ENCODE results near the gene RPP25. TPM values are rescaled to one million over a fixed set of nuclear protein-coding genes. Genes with fewer than 3 reads are reported as not detected.

RPP25 gene
- total and polyA plus RNA-seq, 11 donors = 1.1 to 5.8 (median 2.1) TPM

DNA sequence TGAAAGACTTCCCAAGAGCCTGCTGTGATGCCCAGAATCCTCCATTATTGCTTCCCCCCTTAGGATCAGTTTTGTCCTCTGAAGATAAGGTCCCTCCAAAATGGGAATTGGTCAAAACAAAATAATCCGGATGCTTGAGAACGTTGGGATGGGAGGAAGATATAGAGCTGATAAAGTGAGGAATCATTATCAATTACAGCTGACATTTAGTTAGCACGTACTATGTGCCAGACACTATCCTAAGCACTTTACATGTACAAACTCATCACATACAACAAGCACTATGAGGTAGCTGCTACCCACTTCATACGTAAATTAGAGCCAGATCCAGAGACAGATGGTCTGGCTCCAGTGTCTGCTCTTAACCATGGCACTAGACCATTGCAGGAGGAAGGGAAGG lies 6.6 kb upstream of the RPP25 start:
- Histone ChIP-seq H3K4me3 (no peak overlapping the region), H3K27me3 (peaks cover 0 to 16% (median 5%) of the 10 kb centered on the region in 9 donors), H3K4me1 (peaks cover 0 to 29% (median 13%) of the 10 kb centered on the region in 12 donors), H3K36me3 (no peaks in the 10 kb centered on the region), H3K27ac (no peak overlapping the region), H3K9me3 (no peaks in the 10 kb centered on the region)
- WGBS, 4 donors = 77 to 92% (median 81%) methylated on average over 4 of the region's 4 CpGs
- intact Hi-C loops (cut with DNase I) = no loop called here
- ATAC-seq (no peak), DNase-seq (no peak)
- TF ChIP-seq, protein P1, sequence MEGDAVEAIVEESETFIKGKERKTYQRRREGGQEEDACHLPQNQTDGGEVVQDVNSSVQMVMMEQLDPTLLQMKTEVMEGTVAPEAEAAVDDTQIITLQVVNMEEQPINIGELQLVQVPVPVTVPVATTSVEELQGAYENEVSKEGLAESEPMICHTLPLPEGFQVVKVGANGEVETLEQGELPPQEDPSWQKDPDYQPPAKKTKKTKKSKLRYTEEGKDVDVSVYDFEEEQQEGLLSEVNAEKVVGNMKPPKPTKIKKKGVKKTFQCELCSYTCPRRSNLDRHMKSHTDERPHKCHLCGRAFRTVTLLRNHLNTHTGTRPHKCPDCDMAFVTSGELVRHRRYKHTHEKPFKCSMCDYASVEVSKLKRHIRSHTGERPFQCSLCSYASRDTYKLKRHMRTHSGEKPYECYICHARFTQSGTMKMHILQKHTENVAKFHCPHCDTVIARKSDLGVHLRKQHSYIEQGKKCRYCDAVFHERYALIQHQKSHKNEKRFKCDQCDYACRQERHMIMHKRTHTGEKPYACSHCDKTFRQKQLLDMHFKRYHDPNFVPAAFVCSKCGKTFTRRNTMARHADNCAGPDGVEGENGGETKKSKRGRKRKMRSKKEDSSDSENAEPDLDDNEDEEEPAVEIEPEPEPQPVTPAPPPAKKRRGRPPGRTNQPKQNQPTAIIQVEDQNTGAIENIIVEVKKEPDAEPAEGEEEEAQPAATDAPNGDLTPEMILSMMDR (IDR thresholded peaks at IDR 0.05) = no peak
- no peak for TF ChIP-seq POLR2A (IDR thresholded peaks at IDR 0.05)

GRCh38 chr15:74962671-74963070 lies 6.1 kb upstream of the RPP25 start:
- no peak overlapping the region for H3K27ac ChIP-seq
- peaks cover 0 to 35% (median 17%) of the 10 kb centered on the region in 12 donors for H3K4me1 ChIP-seq
- no peak for DNase-seq
- H3K36me3 ChIP-seq = no peaks in the 10 kb centered on the region
- WGBS, 4 donors = 61 to 90% (median 65%) methylated on average over 2 of the region's 2 CpGs
- no peaks in the 10 kb centered on the region for H3K9me3 ChIP-seq
- intact Hi-C loops (cut with DNase I) = no loop called here
- peaks cover 0 to 21% (median 10%) of the 10 kb centered on the region in 9 donors for H3K27me3 ChIP-seq
- TF ChIP-seq, protein P1 (IDR thresholded peaks at IDR 0.05) = no peak
- no peak for TF ChIP-seq POLR2A (IDR thresholded peaks at IDR 0.05)
- no peak for ATAC-seq
- no peak overlapping the region for H3K4me3 ChIP-seq

DNA sequence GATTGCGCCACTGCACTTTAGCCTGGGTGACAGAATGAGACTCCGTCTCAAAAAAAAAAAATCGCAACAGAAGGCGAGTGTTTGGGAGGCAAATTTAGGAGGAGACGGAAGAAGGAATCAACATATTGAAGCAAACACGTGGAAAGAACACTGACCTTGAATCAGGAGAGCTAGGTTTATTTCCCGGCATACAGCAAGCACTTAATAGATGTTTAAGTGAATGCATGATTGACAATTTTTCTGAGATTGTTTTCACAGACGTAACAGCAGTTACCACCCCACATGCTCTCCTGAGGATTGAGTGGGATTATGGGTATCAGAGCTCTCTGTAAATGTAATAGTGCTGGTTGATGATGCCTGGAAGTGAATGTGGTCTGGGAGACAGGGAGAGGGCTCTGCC lies 5.6 kb upstream of the RPP25 start:
- WGBS, 4 donors = 90 to 92% (median 91%) methylated on average over 8 of the region's 8 CpGs
- H3K27me3 ChIP-seq = peaks cover 0 to 26% (median 10%) of the 10 kb centered on the region in 9 donors
- no peak overlapping the region for H3K27ac ChIP-seq
- ATAC-seq = no peak
- no peak overlapping the region for H3K4me3 ChIP-seq
- H3K9me3 ChIP-seq = no peaks in the 10 kb centered on the region
- no peak for TF ChIP-seq POLR2A (IDR thresholded peaks at IDR 0.05)
- H3K4me1 ChIP-seq = peaks cover 0 to 39% (median 22%) of the 10 kb centered on the region in 12 donors
- intact Hi-C loops (cut with DNase I) = no loop called here
- no peak for DNase-seq
- no peaks in the 10 kb centered on the region for H3K36me3 ChIP-seq

DNA sequence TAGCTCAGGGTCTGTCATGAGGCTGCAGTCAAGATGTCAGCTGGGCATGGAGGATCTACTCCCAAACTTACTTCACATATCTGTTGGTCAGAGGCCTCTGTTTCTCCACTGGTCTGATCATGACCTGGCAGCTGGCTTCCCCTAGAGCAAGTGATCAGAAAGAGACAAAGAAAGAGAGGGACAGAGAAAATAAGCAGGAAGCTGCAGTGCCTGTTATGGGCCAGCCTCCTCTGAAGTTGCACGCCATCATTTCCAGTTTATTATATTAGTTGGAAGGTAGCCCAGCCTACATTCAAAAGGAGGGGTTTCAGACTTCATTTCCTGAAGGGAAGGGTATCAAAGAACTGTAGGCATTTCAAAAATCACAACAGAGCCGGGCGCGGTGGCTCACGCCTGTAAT lies 5.0 kb upstream of the RPP25 start:
- no peak for ATAC-seq
- TF ChIP-seq POLR2A (IDR thresholded peaks at IDR 0.05) = no peak
- TF ChIP-seq, protein P1 (IDR thresholded peaks at IDR 0.05) = no peak
- Histone ChIP-seq H3K4me3 (no peak overlapping the region), H3K36me3 (no peaks in the 10 kb centered on the region), H3K27me3 (peaks cover 0 to 27% (median 10%) of the 10 kb centered on the region in 9 donors), H3K4me1 (peaks cover 0 to 44% (median 25%) of the 10 kb centered on the region in 12 donors), H3K9me3 (no peaks in the 10 kb centered on the region), H3K27ac (no peak overlapping the region)
- intact Hi-C loops (cut with DNase I) = no loop called here
- WGBS, 4 donors = 57 to 88% (median 65%) methylated on average over 5 of the region's 5 CpGs
- no peak for DNase-seq

DNA sequence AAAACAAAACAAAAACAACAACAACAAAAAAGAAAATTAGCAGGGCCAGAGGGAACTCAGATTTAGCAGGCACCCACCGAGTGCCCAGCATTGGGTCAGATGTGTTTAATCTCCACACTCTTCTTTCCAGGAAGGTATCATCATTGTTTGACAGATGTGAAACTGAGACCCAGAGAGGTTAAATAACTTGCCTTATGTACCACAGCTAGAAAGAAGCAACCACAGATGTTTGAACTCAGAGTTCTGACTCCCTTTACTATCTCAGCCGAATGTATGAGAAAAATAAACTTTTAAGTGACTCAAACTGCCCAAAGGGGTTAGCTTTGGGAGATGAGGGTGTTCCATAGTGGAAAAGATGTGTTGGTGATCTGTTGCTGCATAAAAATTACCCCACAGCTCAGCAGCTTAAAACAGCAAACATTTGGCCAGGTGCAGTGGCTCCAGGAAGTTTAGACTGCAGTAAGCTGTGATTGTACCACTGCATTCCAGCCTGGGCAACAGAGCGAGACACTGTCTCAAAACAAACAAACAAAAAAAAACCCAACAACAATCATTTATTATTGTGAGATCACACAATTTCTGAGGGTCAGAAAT lies 4.5 kb upstream of the RPP25 start:
- TF ChIP-seq, protein P1 (IDR thresholded peaks at IDR 0.05) = no peak
- no peak for TF ChIP-seq POLR2A (IDR thresholded peaks at IDR 0.05)
- peaks cover 0 to 49% (median 26%) of the 10 kb centered on the region in 12 donors for H3K4me1 ChIP-seq
- no peaks in the 10 kb centered on the region for H3K36me3 ChIP-seq
- intact Hi-C loops (cut with DNase I) = no loop called here
- no peak for DNase-seq
- no peaks in the 10 kb centered on the region for H3K9me3 ChIP-seq
- peaks cover 0 to 27% (median 10%) of the 10 kb centered on the region in 9 donors for H3K27me3 ChIP-seq
- no peak for ATAC-seq
- no peak overlapping the region for H3K27ac ChIP-seq
- no peak overlapping the region for H3K4me3 ChIP-seq
- WGBS, 4 donors = 57 to 88% (median 64%) methylated on average over 3 of the region's 3 CpGs

Measured in heart left ventricle (tissue), 16 donors.